H7 (cell line): ENCODE data around the gene GABARAPL1. TPM values are rescaled to one million over a fixed set of nuclear protein-coding genes. Genes with fewer than 3 reads are reported as not detected.
A peak's percentile ranks its signal among the peaks of the same experiment; 100 is the strongest.

ENCODE experiments used
- DNase-seq: peaks from one replicate; pipeline ENCODE4 v3.0.0; 2012
- H3K27me3 ChIP-seq: 2 replicates; pipeline ENCODE4 v1.6.0; 2011; ENCODE audit warnings: mild to moderate bottlenecking, low read length; ENCODE audit not compliant: control insufficient read depth, insufficient read depth
- H3K36me3 ChIP-seq: replicated peaks from 2 replicates; pipeline ENCODE4 v1.5.1; 2011; ENCODE audit warnings: low read length; ENCODE audit not compliant: control insufficient read depth, insufficient read depth
- H3K4me3 ChIP-seq: 2 replicates; pipeline ENCODE4 v1.5.1; 2011; ENCODE audit warnings: low read depth, mild to moderate bottlenecking, control low read depth, low read length, moderate library complexity; ENCODE audit not compliant: insufficient read depth
- total RNA-seq: library from RNA; depleted of rRNA; stranded (reverse); fragments of >200 nt; shearing (Covaris generic); gene quantifications from 2 replicates; pipeline ENCODE4 v1.2.3, GENCODE V29; 2014

Gene GABARAPL1
- total RNA-seq, 1 experiment from 2014 or later, result 98.7 TPM

GRCh38 chr12:10235761-10236631 is 23.3 kb downstream of the GABARAPL1 start:
- no peak overlapping the region for H3K4me3 ChIP-seq
- H3K36me3 ChIP-seq, result no peaks in the 10 kb centered on the region; the same call in 1 of the 2 replicates
- no peaks in the 10 kb centered on the region for H3K27me3 ChIP-seq
- peak; percentile 46 for DNase-seq

- no peak overlapping the region for H3K4me3 ChIP-seq
- no peak for DNase-seq
- no peaks in the 10 kb centered on the region for H3K27me3 ChIP-seq
Measured at GRCh38 chr12:10236720-10237119, 24.0 kb downstream of the GABARAPL1 start.

GRCh38 chr12:10238526-10238925 is 25.8 kb downstream of the GABARAPL1 start:
- no peaks in the 10 kb centered on the region for H3K36me3 ChIP-seq
- no peak for DNase-seq
- H3K4me3 ChIP-seq, result no peak overlapping the region
- H3K27me3 ChIP-seq, result no peaks in the 10 kb centered on the region

More at GRCh38 chr12:10236720-10237119, 24.0 kb downstream of the GABARAPL1 start:
- H3K36me3 ChIP-seq, result no peaks in the 10 kb centered on the region; the same call in 1 of the 2 replicates

GRCh38 chr12:10241290-10241689 is 28.6 kb downstream of the GABARAPL1 start:
- Histone ChIP-seq H3K36me3 (no peaks in the 10 kb centered on the region), H3K4me3 (no peak overlapping the region), H3K27me3 (no peaks in the 10 kb centered on the region)
- DNase-seq, result no peak

- DNase-seq, result no peak
- no peak overlapping the region for H3K4me3 ChIP-seq
- no peaks in the 10 kb centered on the region for H3K27me3 ChIP-seq
- H3K36me3 ChIP-seq, result no peaks in the 10 kb centered on the region
Measured at GRCh38 chr12:10241727-10242126, 29.1 kb downstream of the GABARAPL1 start.

- no peak for DNase-seq
- Histone ChIP-seq H3K4me3 (no peak overlapping the region), H3K27me3 (no peaks in the 10 kb centered on the region), H3K36me3 (no peaks in the 10 kb centered on the region)
Measured at GRCh38 chr12:10242539-10242938, 29.9 kb downstream of the GABARAPL1 start.

- Histone ChIP-seq H3K4me3 (no peak overlapping the region), H3K27me3 (no peaks in the 10 kb centered on the region), H3K36me3 (no peaks in the 10 kb centered on the region)
- no peak for DNase-seq
Measured at GRCh38 chr12:10243818-10244520, 31.3 kb downstream of the GABARAPL1 start.

GRCh38 chr12:10247436-10248058 is 34.9 kb downstream of the GABARAPL1 start:
- Histone ChIP-seq H3K36me3 (no peaks in the 10 kb centered on the region), H3K4me3 (no peak overlapping the region), H3K27me3 (no peaks in the 10 kb centered on the region)
- DNase-seq, result no peak

- H3K4me3 ChIP-seq, result no peak overlapping the region
- no peak for DNase-seq
- no peaks in the 10 kb centered on the region for H3K36me3 ChIP-seq
- H3K27me3 ChIP-seq, result no peaks in the 10 kb centered on the region
Measured at GRCh38 chr12:10249690-10250455, 37.2 kb downstream of the GABARAPL1 start.

- Histone ChIP-seq H3K36me3 (no peaks in the 10 kb centered on the region), H3K27me3 (no peaks in the 10 kb centered on the region)
- DNase-seq, result no peak
Measured at GRCh38 chr12:10251669-10252068, 39.0 kb downstream of the GABARAPL1 start.

GRCh38 chr12:10252201-10252600 is 39.5 kb downstream of the GABARAPL1 start:
- H3K36me3 ChIP-seq, result no peaks in the 10 kb centered on the region
- DNase-seq, result no peak
- no peaks in the 10 kb centered on the region for H3K27me3 ChIP-seq
- H3K4me3 ChIP-seq, result no peak overlapping the region

More at GRCh38 chr12:10251669-10252068, 39.0 kb downstream of the GABARAPL1 start:
- H3K4me3 ChIP-seq, result no peak overlapping the region

GRCh38 chr12:10256064-10256463 is 43.4 kb downstream of the GABARAPL1 start:
- H3K4me3 ChIP-seq, result no peak overlapping the region
- DNase-seq, result no peak
- H3K36me3 ChIP-seq, result no peaks in the 10 kb centered on the region
- H3K27me3 ChIP-seq, result no peaks in the 10 kb centered on the region

- no peak for DNase-seq
- no peaks in the 10 kb centered on the region for H3K36me3 ChIP-seq
- no peak overlapping the region for H3K4me3 ChIP-seq
- H3K27me3 ChIP-seq, result no peaks in the 10 kb centered on the region
Measured at GRCh38 chr12:10260927-10261326, 48.2 kb downstream of the GABARAPL1 start.

GRCh38 chr12:10268037-10268436 is 55.4 kb downstream of the GABARAPL1 start:
- Histone ChIP-seq H3K36me3 (no peaks in the 10 kb centered on the region), H3K27me3 (no peaks in the 10 kb centered on the region), H3K4me3 (no peak overlapping the region)
- no peak for DNase-seq
